Transverse colon (tissue), 4 donors: ENCODE results near the gene LAD1.

Experiments
- CTCF ChIP-seq, 5 experiments: fragments of 200-600 bp in 3 of 5; fragments of 450-650 bp in 2 of 5; sonication (generic) in 3 of 5; IDR thresholded peaks; 1 replicate in 2 of 5; 2 replicates in 3 of 5; pipeline ENCODE4 v1.5.1; 2016 to 2017; ENCODE audit warnings: antibody characterized with exemption in 5 of 5, inconsistent platforms in 3 of 5, mild to moderate bottlenecking in 2 of 5, moderate library complexity in 1 of 5
- EP300 ChIP-seq: sonication (generic); formaldehyde crosslinking; IDR thresholded peaks from one replicate; pipeline ENCODE4 v1.6.1; 2017; ENCODE audit warnings: antibody characterized with exemption, low read depth
- POLR2A ChIP-seq: fragments of 450-650 bp; IDR thresholded peaks from one replicate; pipeline ENCODE4 v1.6.1; 2016; ENCODE audit warnings: antibody characterized with exemption, mild to moderate bottlenecking, moderate library complexity
- POLR2AphosphoS5 ChIP-seq, 3 donors: sonication (generic); formaldehyde crosslinking; IDR thresholded peaks; one replicate each; pipeline ENCODE4 v1.6.1; 2016; ENCODE audit warnings: antibody characterized with exemption in 3 of 3

- TF ChIP-seq CTCF (IDR thresholded peaks at IDR 0.05) (no peak), POLR2A (no peak), POLR2AphosphoS5 (IDR thresholded peaks at IDR 0.05) (no peak), EP300 (no peak)
Measured at GRCh38 chr1:201383647-201384405, 15.3 kb downstream of the LAD1 start.
